Measurements from ENCODE around the gene FBXO11.

DNA sequence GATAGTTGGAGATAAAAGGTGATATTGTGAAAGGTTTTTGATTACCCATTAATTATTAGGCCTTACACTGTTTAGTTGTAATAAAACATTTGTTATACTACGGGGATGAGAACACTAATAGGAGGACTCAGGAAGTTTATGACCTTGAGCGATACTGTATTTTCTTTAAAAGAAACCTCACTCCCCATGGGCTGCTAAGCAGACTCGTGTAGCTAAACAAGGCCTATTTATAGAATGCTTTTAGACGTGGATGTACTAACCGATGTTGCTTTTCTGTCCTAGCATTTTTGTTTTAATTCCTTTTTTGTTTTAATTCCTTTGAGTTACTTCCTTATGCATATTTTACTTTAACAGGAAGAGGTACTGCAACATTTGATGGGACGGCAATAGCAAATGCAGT lies 100.4 kb downstream of the FBXO11 start:
- TF ChIP-seq, protein P1, sequence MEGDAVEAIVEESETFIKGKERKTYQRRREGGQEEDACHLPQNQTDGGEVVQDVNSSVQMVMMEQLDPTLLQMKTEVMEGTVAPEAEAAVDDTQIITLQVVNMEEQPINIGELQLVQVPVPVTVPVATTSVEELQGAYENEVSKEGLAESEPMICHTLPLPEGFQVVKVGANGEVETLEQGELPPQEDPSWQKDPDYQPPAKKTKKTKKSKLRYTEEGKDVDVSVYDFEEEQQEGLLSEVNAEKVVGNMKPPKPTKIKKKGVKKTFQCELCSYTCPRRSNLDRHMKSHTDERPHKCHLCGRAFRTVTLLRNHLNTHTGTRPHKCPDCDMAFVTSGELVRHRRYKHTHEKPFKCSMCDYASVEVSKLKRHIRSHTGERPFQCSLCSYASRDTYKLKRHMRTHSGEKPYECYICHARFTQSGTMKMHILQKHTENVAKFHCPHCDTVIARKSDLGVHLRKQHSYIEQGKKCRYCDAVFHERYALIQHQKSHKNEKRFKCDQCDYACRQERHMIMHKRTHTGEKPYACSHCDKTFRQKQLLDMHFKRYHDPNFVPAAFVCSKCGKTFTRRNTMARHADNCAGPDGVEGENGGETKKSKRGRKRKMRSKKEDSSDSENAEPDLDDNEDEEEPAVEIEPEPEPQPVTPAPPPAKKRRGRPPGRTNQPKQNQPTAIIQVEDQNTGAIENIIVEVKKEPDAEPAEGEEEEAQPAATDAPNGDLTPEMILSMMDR (IDR thresholded peaks at IDR 0.05), result no peak
- TF ChIP-seq POLR2A (IDR thresholded peaks at IDR 0.05), result no peak

All from Peyer's patch (tissue), 4 donors.